Type B pancreatic cell (in vitro differentiated cells): Measurements from ENCODE around the gene TADA1. TPM values are rescaled to one million over a fixed set of nuclear protein-coding genes. Genes with fewer than 3 reads are reported as not detected.

Source experiments
- DNase-seq: peaks from one replicate; pipeline ENCODE4 v3.0.0; 2021; ENCODE audit warnings: mixed read lengths; ENCODE audit not compliant: unreplicated experiment; ENCODE audit errors: extremely low spot score
- H3K27ac Mint-ChIP-seq: 2 replicates; pipeline ENCODE4 v1.8.0; 2021; ENCODE audit warnings: mild to moderate bottlenecking, mixed read lengths
- H3K27me3 Mint-ChIP-seq: 2 replicates; pipeline ENCODE4 v1.8.0; 2021; ENCODE audit warnings: mixed read lengths
- H3K36me3 Mint-ChIP-seq: 2 replicates; pipeline ENCODE4 v1.8.0; 2021; ENCODE audit warnings: mixed read lengths
- H3K4me1 Mint-ChIP-seq: one replicate; pipeline ENCODE4 v1.8.0; 2021; ENCODE audit warnings: mixed read lengths; ENCODE audit not compliant: unreplicated experiment
- H3K4me3 Mint-ChIP-seq: 2 replicates; pipeline ENCODE4 v1.8.0; 2021; ENCODE audit warnings: mild to moderate bottlenecking, mixed read lengths
- H3K9me3 Mint-ChIP-seq: 2 replicates; pipeline ENCODE4 v1.8.0; 2021; ENCODE audit warnings: mixed read lengths
- total RNA-seq: library from RNA; stranded (reverse); gene quantifications from 2 replicates; pipeline ENCODE4 v1.2.1, GENCODE V29; 2021; ENCODE audit warnings: low replicate concordance
- TF ChIP-seq, protein P1 (sequence below): fragments of 200-600 bp; sonication (generic); conservative IDR thresholded peaks from 2 replicates; pipeline ENCODE4 v1.5.0; 2021; ENCODE audit warnings: antibody characterized with exemption, mild to moderate bottlenecking

TADA1 gene
- total RNA-seq, 1 donor from 2014 or later = 18.4 TPM

DNA sequence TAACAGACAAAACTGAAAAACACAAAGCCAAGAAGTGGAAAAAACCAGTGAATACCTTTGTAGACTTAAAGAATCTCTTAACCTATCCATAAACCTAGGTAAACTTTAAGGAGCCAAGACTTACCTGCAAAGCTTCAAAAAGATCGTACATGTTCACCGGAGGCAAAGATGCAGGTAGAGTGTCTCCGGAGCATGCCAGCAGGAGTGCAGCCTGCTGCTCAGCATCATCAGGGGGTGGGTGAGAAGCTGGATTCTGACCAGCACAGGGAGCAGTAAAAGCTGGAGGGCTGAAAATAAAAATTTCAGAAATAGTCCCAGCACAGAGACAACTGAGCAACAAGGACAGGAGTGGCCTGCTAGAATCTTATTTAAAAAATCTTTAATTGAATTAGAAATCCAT, 18.1 kb downstream of the TADA1 start:
- H3K9me3 Mint-ChIP-seq = no peaks in the 10 kb centered on the region
- no peak for DNase-seq
- peaks cover 13% of the 10 kb centered on the region for H3K4me1 Mint-ChIP-seq
- H3K4me3 Mint-ChIP-seq = no peak overlapping the region
- H3K27ac Mint-ChIP-seq = no peak overlapping the region
- H3K27me3 Mint-ChIP-seq = no peaks in the 10 kb centered on the region
- TF ChIP-seq, protein P1, sequence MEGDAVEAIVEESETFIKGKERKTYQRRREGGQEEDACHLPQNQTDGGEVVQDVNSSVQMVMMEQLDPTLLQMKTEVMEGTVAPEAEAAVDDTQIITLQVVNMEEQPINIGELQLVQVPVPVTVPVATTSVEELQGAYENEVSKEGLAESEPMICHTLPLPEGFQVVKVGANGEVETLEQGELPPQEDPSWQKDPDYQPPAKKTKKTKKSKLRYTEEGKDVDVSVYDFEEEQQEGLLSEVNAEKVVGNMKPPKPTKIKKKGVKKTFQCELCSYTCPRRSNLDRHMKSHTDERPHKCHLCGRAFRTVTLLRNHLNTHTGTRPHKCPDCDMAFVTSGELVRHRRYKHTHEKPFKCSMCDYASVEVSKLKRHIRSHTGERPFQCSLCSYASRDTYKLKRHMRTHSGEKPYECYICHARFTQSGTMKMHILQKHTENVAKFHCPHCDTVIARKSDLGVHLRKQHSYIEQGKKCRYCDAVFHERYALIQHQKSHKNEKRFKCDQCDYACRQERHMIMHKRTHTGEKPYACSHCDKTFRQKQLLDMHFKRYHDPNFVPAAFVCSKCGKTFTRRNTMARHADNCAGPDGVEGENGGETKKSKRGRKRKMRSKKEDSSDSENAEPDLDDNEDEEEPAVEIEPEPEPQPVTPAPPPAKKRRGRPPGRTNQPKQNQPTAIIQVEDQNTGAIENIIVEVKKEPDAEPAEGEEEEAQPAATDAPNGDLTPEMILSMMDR = no peak
- peaks cover 37% of the 10 kb centered on the region for H3K36me3 Mint-ChIP-seq

DNA sequence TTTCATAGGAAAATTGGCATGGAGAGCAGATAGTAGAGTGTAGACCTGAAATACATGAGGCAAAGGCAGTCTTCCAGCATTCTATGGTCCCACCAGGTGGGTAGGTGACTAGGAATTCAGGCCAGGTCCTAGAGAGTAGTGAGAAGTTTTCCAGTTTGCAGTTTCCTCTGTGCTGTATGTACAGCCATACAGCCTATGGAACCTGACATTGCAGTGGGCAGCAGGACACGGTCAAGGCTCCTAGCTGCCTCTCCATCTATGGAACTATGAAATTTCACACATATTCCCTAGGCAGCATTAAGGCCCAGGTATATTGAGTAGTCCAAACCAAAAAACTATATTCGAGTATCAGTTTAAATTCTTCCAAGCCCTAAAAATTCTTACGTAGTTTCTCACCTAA, 20.5 kb downstream of the TADA1 start:
- Mint-ChIP-seq H3K36me3 (peaks cover 37% of the 10 kb centered on the region), H3K27ac (no peak overlapping the region), H3K27me3 (no peaks in the 10 kb centered on the region), H3K9me3 (no peaks in the 10 kb centered on the region), H3K4me1 (peaks cover 13% of the 10 kb centered on the region), H3K4me3 (no peak overlapping the region)
- TF ChIP-seq, protein P1 = no peak
- no peak for DNase-seq

DNA sequence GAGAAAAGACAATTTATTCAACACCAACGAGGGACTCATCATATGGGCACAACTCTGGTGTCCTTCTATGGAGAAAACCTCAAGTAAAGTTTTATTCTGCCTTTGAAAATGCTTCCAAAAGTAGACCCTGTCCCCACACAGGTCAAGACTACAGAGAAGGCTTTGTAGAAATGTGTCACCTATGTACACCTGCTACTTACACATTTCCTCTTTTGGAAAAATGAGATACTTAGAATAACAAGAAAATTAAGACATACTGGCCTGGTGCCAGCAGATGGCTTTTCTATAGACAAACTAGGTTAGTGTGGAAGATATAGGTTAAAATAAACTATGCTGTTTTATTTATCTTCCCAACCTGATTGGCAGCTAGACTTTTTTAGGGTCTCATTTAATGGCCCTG, 23.1 kb downstream of the TADA1 start:
- peaks cover 32% of the 10 kb centered on the region for H3K36me3 Mint-ChIP-seq
- no peak for DNase-seq

DNA sequence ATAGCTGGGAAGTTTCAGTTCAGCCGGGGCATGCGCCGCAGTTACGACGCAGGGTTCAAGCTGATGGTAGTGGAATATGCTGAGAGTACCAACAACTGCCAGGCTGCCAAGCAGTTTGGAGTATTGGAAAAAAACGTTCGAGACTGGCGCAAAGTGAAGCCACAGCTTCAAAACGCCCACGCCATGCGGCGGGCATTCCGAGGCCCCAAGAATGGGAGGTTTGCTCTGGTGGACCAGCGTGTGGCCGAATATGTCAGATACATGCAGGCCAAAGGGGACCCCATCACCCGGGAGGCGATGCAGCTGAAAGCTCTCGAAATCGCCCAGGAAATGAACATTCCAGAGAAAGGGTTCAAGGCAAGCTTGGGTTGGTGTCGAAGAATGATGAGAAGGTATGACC, 26.9 kb downstream of the TADA1 start:
- no peak overlapping the region for H3K4me3 Mint-ChIP-seq
- TF ChIP-seq, protein P1 = no peak
- H3K36me3 Mint-ChIP-seq = peaks cover 38% of the 10 kb centered on the region
- DNase-seq = no peak
- H3K27ac Mint-ChIP-seq = no peak overlapping the region
- H3K9me3 Mint-ChIP-seq = no peaks in the 10 kb centered on the region
- no peaks in the 10 kb centered on the region for H3K27me3 Mint-ChIP-seq
- H3K4me1 Mint-ChIP-seq = peaks cover 11% of the 10 kb centered on the region

More for the DNA sequence above, 23.1 kb downstream of the TADA1 start:
- TF ChIP-seq, protein P1 = no peak
- H3K27ac Mint-ChIP-seq = no peak overlapping the region
- no peaks in the 10 kb centered on the region for H3K9me3 Mint-ChIP-seq
- no peaks in the 10 kb centered on the region for H3K27me3 Mint-ChIP-seq
- peaks cover 9% of the 10 kb centered on the region for H3K4me1 Mint-ChIP-seq
- no peak overlapping the region for H3K4me3 Mint-ChIP-seq

DNA sequence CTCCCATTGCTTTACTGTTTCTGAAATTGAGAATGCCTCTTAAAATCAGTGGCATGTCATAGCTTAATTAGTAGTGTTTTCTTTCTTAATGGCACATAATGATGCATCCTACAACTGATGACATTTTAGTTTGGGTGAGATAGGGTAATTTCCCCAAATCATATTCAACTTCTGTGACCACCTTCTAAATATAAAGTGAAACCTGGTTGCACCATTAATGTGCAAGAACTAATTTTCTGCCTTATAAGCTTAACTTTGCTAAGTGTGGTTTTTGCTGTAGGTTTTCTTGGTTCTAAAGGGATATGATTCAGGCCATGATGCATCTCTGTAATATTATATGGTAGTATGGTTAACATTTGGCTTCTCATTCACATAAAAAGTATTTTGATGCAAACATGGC, 27.9 kb downstream of the TADA1 start:
- H3K27ac Mint-ChIP-seq = no peak overlapping the region
- TF ChIP-seq, protein P1 = no peak
- peaks cover 35% of the 10 kb centered on the region for H3K36me3 Mint-ChIP-seq
- peaks cover 12% of the 10 kb centered on the region for H3K4me1 Mint-ChIP-seq
- H3K9me3 Mint-ChIP-seq = no peaks in the 10 kb centered on the region
- DNase-seq = no peak
- H3K4me3 Mint-ChIP-seq = no peak overlapping the region
- no peaks in the 10 kb centered on the region for H3K27me3 Mint-ChIP-seq

DNA sequence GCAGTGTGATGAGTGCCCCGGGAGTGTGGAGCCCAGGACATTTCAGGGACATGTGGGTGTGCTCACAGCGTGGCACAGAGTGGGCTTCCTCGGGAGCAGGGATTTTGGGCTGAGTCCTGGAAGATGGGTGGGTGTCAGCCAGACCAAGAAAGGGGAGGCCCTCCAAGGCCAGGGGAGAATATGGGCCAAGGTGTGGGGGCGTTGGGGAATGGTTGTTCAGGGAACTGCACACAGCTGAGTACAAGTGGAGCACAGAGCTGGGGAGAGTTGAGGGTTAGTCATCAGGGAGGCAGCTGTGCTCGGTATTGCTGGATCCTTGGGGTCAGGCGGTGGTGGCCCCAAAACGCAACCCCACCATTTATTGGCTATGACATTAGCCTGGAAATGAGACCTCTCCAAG, 31.3 kb downstream of the TADA1 start:
- TF ChIP-seq, protein P1 = no peak
- no peak overlapping the region for H3K4me3 Mint-ChIP-seq
- no peaks in the 10 kb centered on the region for H3K27me3 Mint-ChIP-seq
- no peak overlapping the region for H3K27ac Mint-ChIP-seq
- DNase-seq = no peak
- no peaks in the 10 kb centered on the region for H3K9me3 Mint-ChIP-seq
- H3K4me1 Mint-ChIP-seq = peaks cover 26% of the 10 kb centered on the region
- peaks cover 26% of the 10 kb centered on the region for H3K36me3 Mint-ChIP-seq
